Esophagus muscularis mucosa (tissue), 4 donors: Measurements from ENCODE around the gene ZFY. TPM values are rescaled to one million over a fixed set of nuclear protein-coding genes. Genes with fewer than 3 reads are reported as not detected.
"Not testable (repeated sequence)": the region's sequence is repeated elsewhere in the genome, so short reads cannot be mapped to it uniquely, and the experiment has no call there.

ENCODE experiments used
- DNase-seq: peaks from one replicate; pipeline ENCODE4 v3.0.0-alpha.2; 2017; ENCODE audit errors: extremely low spot score
- H3K27ac ChIP-seq, 4 donors: fragments of 200-600 bp; sonication (generic); replicated peaks in 1 of 4; 1 replicate in 3 of 4; 2 replicates in 1 of 4; pipeline ENCODE4 v1.5.1; 2016 to 2019; ENCODE audit warnings: mild to moderate bottlenecking in 1 of 4
- H3K27me3 ChIP-seq, 4 donors: fragments of 200-600 bp; sonication (generic); one replicate each; pipeline versions ENCODE4 v1.5.1 to v1.6.0; 2016 to 2019
- H3K36me3 ChIP-seq, 4 donors: fragments of 200-600 bp; sonication (generic); one replicate each; pipeline ENCODE4 v1.5.1; 2016 to 2019
- H3K4me1 ChIP-seq, 4 donors: fragments of 200-600 bp; sonication (generic); one replicate each; pipeline ENCODE4 v1.5.1; 2016 to 2019
- H3K4me3 ChIP-seq, 4 donors: fragments of 200-600 bp; sonication (generic); 1 replicate in 2 of 4; 2 replicates in 2 of 4; pipeline ENCODE4 v1.5.1; 2016 to 2019; ENCODE audit warnings: mild to moderate bottlenecking in 4 of 4, moderate library complexity in 1 of 4
- H3K9me3 ChIP-seq, 4 donors: fragments of 200-600 bp; sonication (generic); 1 replicate in 3 of 4; 2 replicates in 1 of 4; pipeline ENCODE4 v1.5.1; 2016 to 2019
- EP300 ChIP-seq: sonication (generic); formaldehyde crosslinking; IDR thresholded peaks from one replicate; pipeline ENCODE4 v1.6.1; 2017; ENCODE audit warnings: antibody characterized with exemption
- POLR2A ChIP-seq: fragments of 450-650 bp; IDR thresholded peaks from one replicate; pipeline ENCODE4 v1.6.1; 2017; ENCODE audit warnings: antibody characterized with exemption, moderate library complexity, mild to moderate bottlenecking, low read depth
- POLR2AphosphoS5 ChIP-seq, 2 donors: sonication (generic); formaldehyde crosslinking; IDR thresholded peaks; one replicate each; pipeline ENCODE4 v1.6.1; 2017; ENCODE audit warnings: antibody characterized with exemption in 2 of 2
- WGBS: methylation state at CpG from one replicate; pipeline ENCODE4 v1.1.5; 2018; 5-methylcytosine and 5-hydroxymethylcytosine counted together
- intact Hi-C: fragments of 100-400 bp; cut with DNase I; formaldehyde crosslinking; loops from one replicate; pipeline ENCODE4 v1.15.1; 2023
- total RNA-seq, 4 donors: library from RNA; depleted of rRNA; stranded (reverse); fragments of >200 nt; gene quantifications; one replicate each; pipeline versions ENCODE4 v1.1.0 to v1.2.1, GENCODE V29; 2016
- TF ChIP-seq, protein P1 (sequence below), 3 experiments: fragments of 200-600 bp in 2 of 3; fragments of 450-650 bp in 1 of 3; sonication (generic) in 2 of 3; IDR thresholded peaks; one replicate each; pipeline ENCODE4 v1.5.1; 2017 to 2019; ENCODE audit warnings: antibody characterized with exemption in 3 of 3, mild to moderate bottlenecking in 2 of 3, moderate library complexity in 1 of 3

The ZFY gene
- total RNA-seq, 4 donors from 2014 or later, result 0.06 to 24.9 (median 16.6) TPM; not detected in 1

DNA sequence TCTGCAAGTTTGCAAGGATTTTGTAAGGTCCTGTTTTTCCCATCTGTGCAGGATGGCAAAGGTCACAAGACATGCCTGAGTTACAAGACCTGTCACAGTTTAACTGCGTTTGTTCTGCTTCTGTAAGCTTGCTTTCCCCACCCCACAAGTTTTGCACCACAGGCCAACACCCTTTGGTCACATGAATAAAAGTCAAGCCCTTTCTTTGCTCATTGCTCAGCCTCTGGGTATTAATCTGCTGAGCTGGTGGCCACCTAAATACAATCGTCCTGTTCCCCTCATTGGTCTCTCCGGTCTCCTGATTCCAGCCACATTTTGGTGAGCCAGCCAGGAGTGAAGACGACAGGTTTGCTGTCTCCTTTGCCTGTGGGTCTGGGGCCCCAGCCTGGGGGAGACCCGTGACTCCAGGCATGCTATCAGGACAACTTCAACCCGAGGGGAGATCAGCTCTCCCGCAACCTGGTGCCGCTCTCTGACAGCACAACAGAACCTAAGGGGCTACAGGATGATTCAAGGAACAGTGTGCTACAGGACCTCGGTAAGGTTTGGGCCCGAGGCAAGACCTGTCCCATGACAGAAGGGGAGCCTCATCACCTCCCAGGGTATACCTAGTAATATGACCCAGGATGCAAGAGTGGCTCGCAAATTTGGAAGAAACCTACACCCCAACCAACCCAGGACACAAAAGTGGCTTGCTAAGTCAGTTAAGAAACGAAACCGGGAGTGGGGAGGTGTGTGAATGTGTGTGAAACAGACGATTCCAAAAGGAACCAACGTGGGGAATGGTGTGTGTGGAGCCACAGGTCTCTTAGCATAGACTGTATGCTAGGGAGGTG lies 67.7 kb downstream of the ZFY start:
- DNase-seq, result no peak
- no peaks in the 10 kb centered on the region for H3K27me3 ChIP-seq
- no peak for TF ChIP-seq POLR2AphosphoS5 (IDR thresholded peaks at IDR 0.05)
- TF ChIP-seq POLR2A, result no peak
- TF ChIP-seq, protein P1, sequence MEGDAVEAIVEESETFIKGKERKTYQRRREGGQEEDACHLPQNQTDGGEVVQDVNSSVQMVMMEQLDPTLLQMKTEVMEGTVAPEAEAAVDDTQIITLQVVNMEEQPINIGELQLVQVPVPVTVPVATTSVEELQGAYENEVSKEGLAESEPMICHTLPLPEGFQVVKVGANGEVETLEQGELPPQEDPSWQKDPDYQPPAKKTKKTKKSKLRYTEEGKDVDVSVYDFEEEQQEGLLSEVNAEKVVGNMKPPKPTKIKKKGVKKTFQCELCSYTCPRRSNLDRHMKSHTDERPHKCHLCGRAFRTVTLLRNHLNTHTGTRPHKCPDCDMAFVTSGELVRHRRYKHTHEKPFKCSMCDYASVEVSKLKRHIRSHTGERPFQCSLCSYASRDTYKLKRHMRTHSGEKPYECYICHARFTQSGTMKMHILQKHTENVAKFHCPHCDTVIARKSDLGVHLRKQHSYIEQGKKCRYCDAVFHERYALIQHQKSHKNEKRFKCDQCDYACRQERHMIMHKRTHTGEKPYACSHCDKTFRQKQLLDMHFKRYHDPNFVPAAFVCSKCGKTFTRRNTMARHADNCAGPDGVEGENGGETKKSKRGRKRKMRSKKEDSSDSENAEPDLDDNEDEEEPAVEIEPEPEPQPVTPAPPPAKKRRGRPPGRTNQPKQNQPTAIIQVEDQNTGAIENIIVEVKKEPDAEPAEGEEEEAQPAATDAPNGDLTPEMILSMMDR (IDR thresholded peaks at IDR 0.05), result no peak
- no peak for TF ChIP-seq EP300
- no CpG with 5 or more reads among the region's 15 CpGs for WGBS
- no peaks in the 10 kb centered on the region for H3K9me3 ChIP-seq
- H3K27ac ChIP-seq, result peak overlapping the region in 2 of 4 donors; percentile 79 to 81
- H3K4me1 ChIP-seq, result peaks cover 0 to 21% (median 10%) of the 10 kb centered on the region in 4 donors
- intact Hi-C loops, result no loop called here
- H3K36me3 ChIP-seq, result no peaks in the 10 kb centered on the region
- peak overlapping the region in 2 of 4 donors; percentile 48 to 56 for H3K4me3 ChIP-seq

DNA sequence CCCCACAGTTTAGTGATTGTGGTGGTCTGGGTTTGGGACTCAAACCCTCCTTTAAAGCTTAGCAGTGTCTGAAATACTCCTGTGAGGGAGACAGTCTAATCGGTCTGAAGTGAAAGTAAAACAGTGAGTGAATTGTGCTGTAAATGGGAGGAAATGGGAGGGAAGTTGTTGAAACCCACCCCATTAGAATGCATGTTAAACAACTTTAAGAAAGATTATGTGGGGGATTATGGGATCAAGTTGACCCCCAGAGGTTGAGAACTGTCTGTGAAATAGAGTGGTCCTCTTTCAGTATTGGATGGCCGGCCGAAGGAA lies 68.3 kb downstream of the ZFY start:
- no peak for DNase-seq
- Histone ChIP-seq H3K9me3 (no peaks in the 10 kb centered on the region), H3K36me3 (no peaks in the 10 kb centered on the region), H3K27me3 (no peaks in the 10 kb centered on the region), H3K4me3 (peak overlapping the region in 2 of 4 donors; percentile 48 to 56), H3K4me1 (peaks cover 0 to 21% (median 10%) of the 10 kb centered on the region in 4 donors), H3K27ac (peak overlapping the region in 2 of 4 donors; percentile 79 to 81)
- TF ChIP-seq, protein P1 (IDR thresholded peaks at IDR 0.05), result no peak
- no peak for TF ChIP-seq EP300
- no peak for TF ChIP-seq POLR2AphosphoS5 (IDR thresholded peaks at IDR 0.05)
- TF ChIP-seq POLR2A, result no peak
- intact Hi-C loops, result no loop called here
- WGBS, result no CpG with 5 or more reads among the region's 3 CpGs

DNA sequence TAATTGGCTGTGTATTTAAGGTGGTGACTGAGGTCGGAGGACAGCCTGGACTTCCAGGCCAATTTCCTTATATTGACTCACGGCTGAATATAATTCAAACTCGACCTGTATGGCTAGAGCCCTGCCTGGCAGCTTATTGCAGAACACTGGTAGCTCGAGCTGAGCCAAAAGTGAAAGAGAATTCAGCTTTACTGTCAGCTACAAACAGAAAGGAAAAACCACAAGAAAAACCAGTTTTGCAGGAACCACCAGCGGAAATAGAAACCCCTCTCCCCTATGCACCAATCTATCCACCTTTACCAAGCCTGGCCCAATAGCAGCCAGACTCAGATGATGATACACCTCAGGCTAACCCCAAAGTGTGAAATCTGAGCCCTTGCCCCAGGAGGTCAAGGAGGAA lies 68.7 kb downstream of the ZFY start:
- no CpG with 5 or more reads among the region's 5 CpGs for WGBS
- H3K27me3 ChIP-seq, result no peaks in the 10 kb centered on the region
- H3K27ac ChIP-seq, result peak overlapping the region in 2 of 4 donors; percentile 79 to 81
- no peaks in the 10 kb centered on the region for H3K9me3 ChIP-seq
- intact Hi-C loops, result no loop called here
- TF ChIP-seq EP300 (no peak), POLR2A (no peak), POLR2AphosphoS5 (IDR thresholded peaks at IDR 0.05) (no peak)
- TF ChIP-seq, protein P1 (IDR thresholded peaks at IDR 0.05), result no peak
- H3K4me1 ChIP-seq, result peaks cover 0 to 21% (median 10%) of the 10 kb centered on the region in 4 donors
- H3K36me3 ChIP-seq, result no peaks in the 10 kb centered on the region
- H3K4me3 ChIP-seq, result peak overlapping the region in 2 of 4 donors; percentile 48 to 56
- no peak for DNase-seq

DNA sequence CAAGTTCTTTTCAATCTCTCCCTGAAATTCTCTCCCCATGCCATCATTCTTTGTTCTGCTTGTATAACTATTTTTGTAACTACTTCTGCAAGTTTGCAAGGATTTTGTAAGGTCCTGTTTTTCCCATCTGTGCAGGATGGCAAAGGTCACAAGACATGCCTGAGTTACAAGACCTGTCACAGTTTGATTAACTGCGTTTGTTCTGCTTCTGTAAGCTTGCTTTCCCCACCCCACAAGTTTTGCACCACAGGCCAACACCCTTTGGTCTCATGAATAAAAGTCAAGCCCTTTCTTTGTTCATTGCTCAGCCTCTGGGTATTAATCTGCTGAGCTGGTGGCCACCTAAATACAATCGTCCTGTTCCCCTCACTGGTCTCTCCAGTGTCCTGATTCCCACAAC lies 70.8 kb downstream of the ZFY start:
- H3K9me3 ChIP-seq, intact Hi-C loops, H3K27me3 ChIP-seq, DNase-seq, H3K4me3 ChIP-seq, H3K36me3 ChIP-seq, H3K27ac ChIP-seq: not testable (repeated sequence)
- WGBS, result no CpG with 5 or more reads among the region's 2 CpGs
- H3K4me1 ChIP-seq, result peaks cover 0 to 21% (median 10%) of the 10 kb centered on the region in 4 donors

DNA sequence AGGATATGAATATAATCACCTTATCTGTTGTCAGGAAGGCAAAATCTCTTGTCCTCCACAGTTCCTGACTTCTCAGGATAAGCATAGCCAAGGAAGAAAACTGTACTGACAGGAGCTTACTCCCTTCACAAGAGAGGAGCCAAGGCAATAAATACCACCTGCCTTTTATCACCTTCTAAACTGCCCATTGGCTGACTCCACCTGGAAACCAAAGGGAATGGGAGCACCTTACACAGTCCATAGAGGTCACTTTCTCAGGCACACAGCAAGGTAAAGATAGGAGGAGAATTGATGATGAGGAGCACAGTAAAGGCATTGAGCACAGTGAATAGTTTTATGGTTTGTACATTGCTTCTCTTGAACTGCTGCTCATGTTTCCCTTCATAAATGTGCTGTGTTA lies 72.8 kb downstream of the ZFY start:
- no peak overlapping the region for H3K4me3 ChIP-seq

More for the DNA sequence above, 72.8 kb downstream of the ZFY start:
- Histone ChIP-seq H3K36me3 (no peaks in the 10 kb centered on the region), H3K4me1 (peaks cover 0 to 16% (median 2%) of the 10 kb centered on the region in 4 donors), H3K27ac (no peak overlapping the region), H3K9me3 (no peaks in the 10 kb centered on the region), H3K27me3 (no peaks in the 10 kb centered on the region)
- intact Hi-C loops, result no loop called here
- no peak for DNase-seq
- no peak for TF ChIP-seq POLR2A
